ENCODE measurements around the gene P2RY11. TPM values are rescaled to one million over a fixed set of nuclear protein-coding genes. Genes with fewer than 3 reads are reported as not detected.

Gene P2RY11
- total RNA-seq, 1 donor from 2014 or later = 19.3 TPM

- Mint-ChIP-seq H3K4me3 (ENCODE audit: unreplicated experiment) (no peak overlapping the region), H3K27me3 (ENCODE audit: low read depth, unreplicated experiment) (peaks cover 38% of the 10 kb centered on the region), H3K9me3 (ENCODE audit: unreplicated experiment) (peaks cover 1% of the 10 kb centered on the region), H3K36me3 (ENCODE audit: low read depth, unreplicated experiment) (peaks cover 5% of the 10 kb centered on the region), H3K27ac (ENCODE audit: unreplicated experiment) (no peak overlapping the region), H3K4me1 (ENCODE audit: low read depth, unreplicated experiment) (no peaks in the 10 kb centered on the region)
- Histone ChIP-seq H3K9me3 (ENCODE audit: insufficient read depth, low read depth, low read length) (no peaks in the 10 kb centered on the region), H3K27ac (ENCODE audit: low read depth, low read length) (no peak overlapping the region), H4K20me1 (ENCODE audit: insufficient read depth, low read length) (no peaks in the 10 kb centered on the region), H3K36me3 (ENCODE audit: insufficient read depth, low read length) (no peaks in the 10 kb centered on the region), H3K79me2 (ENCODE audit: insufficient read depth, low read length) (no peaks in the 10 kb centered on the region), H3K4me3 (ENCODE audit: insufficient read depth, low read depth, low read length) (no peak overlapping the region), H3K4me2 (ENCODE audit: low read length) (no peak overlapping the region), H2AFZ (ENCODE audit: low read depth, low read length) (no peak overlapping the region), H3K27me3 (ENCODE audit: insufficient read depth, low read length) (no peaks in the 10 kb centered on the region), H3K9ac (ENCODE audit: low read length) (no peak overlapping the region), H3K4me1 (ENCODE audit: insufficient read depth, low read length) (no peaks in the 10 kb centered on the region)
- FAIRE-seq (no peak), DNase-seq (ENCODE audit: low read depth) (no peak)
- TF ChIP-seq EZH2 (IDR thresholded peaks at IDR 0.05; ENCODE audit: insufficient read depth, low read length) (no peak), CTCF (IDR thresholded peaks at IDR 0.05; ENCODE audit: insufficient read depth, low read depth, low read length) (no peak)
These were observed 27.6 kb upstream of the P2RY11 start for GRCh38 chr19:10083911-10084310.

- H3K9me3 ChIP-seq (ENCODE audit: insufficient read depth, low read depth, low read length) = no peaks in the 10 kb centered on the region
- DNase-seq (ENCODE audit: low read depth) = no peak
- H3K27ac ChIP-seq (ENCODE audit: low read depth, low read length) = no peak overlapping the region
- H3K36me3 Mint-ChIP-seq (ENCODE audit: low read depth, unreplicated experiment) = peaks cover 10% of the 10 kb centered on the region
- TF ChIP-seq EZH2 (IDR thresholded peaks at IDR 0.05; ENCODE audit: insufficient read depth, low read length) (no peak), CTCF (IDR thresholded peaks at IDR 0.05; ENCODE audit: insufficient read depth, low read depth, low read length) (no peak)
- no peak for FAIRE-seq
- peak overlapping the region; percentile 85 for H3K4me3 Mint-ChIP-seq (ENCODE audit: unreplicated experiment)
- H3K9ac ChIP-seq (ENCODE audit: low read length) = no peak overlapping the region
- H3K79me2 ChIP-seq (ENCODE audit: insufficient read depth, low read length) = no peaks in the 10 kb centered on the region
- H3K4me3 ChIP-seq (ENCODE audit: insufficient read depth, low read depth, low read length) = no peak overlapping the region
- no peaks in the 10 kb centered on the region for H3K4me1 ChIP-seq (ENCODE audit: insufficient read depth, low read length)
- H4K20me1 ChIP-seq (ENCODE audit: insufficient read depth, low read length) = no peaks in the 10 kb centered on the region
- no peak overlapping the region for H2AFZ ChIP-seq (ENCODE audit: low read depth, low read length)
- no peak overlapping the region for H3K4me2 ChIP-seq (ENCODE audit: low read length)
- peaks cover 31% of the 10 kb centered on the region for H3K27me3 Mint-ChIP-seq (ENCODE audit: low read depth, unreplicated experiment)
- H3K27me3 ChIP-seq (ENCODE audit: insufficient read depth, low read length) = no peaks in the 10 kb centered on the region
- H3K27ac Mint-ChIP-seq (ENCODE audit: unreplicated experiment) = no peak overlapping the region
- no peaks in the 10 kb centered on the region for H3K36me3 ChIP-seq (ENCODE audit: insufficient read depth, low read length)
- H3K4me1 Mint-ChIP-seq (ENCODE audit: low read depth, unreplicated experiment) = no peaks in the 10 kb centered on the region
- peaks cover 1% of the 10 kb centered on the region for H3K9me3 Mint-ChIP-seq (ENCODE audit: unreplicated experiment)
These were observed 26.7 kb upstream of the P2RY11 start for GRCh38 chr19:10084803-10085202.

- Histone ChIP-seq H3K4me1 (ENCODE audit: insufficient read depth, low read length) (no peaks in the 10 kb centered on the region), H3K4me3 (ENCODE audit: insufficient read depth, low read depth, low read length) (peak within 1 kb of the TSS; percentile 81), H3K36me3 (ENCODE audit: insufficient read depth, low read length) (no peaks in the 10 kb centered on the region), H3K79me2 (ENCODE audit: insufficient read depth, low read length) (no peaks in the 10 kb centered on the region), H3K27ac (ENCODE audit: low read depth, low read length) (no peak within 1 kb of the TSS), H4K20me1 (ENCODE audit: insufficient read depth, low read length) (no peaks in the 10 kb centered on the region), H3K9ac (ENCODE audit: low read length) (peak within 1 kb of the TSS; percentile 78), H3K4me2 (ENCODE audit: low read length) (peak within 1 kb of the TSS; percentile 88), H2AFZ (ENCODE audit: low read depth, low read length) (peak within 1 kb of the TSS; percentile 85), H3K27me3 (ENCODE audit: insufficient read depth, low read length) (no peaks in the 10 kb centered on the region), H3K9me3 (ENCODE audit: insufficient read depth, low read depth, low read length) (no peaks in the 10 kb centered on the region)
- Mint-ChIP-seq H3K36me3 (ENCODE audit: low read depth, unreplicated experiment) (peaks cover 17% of the 10 kb centered on the region), H3K4me3 (ENCODE audit: unreplicated experiment) (peak within 1 kb of the TSS; percentile 89), H3K9me3 (ENCODE audit: unreplicated experiment) (peaks cover 1% of the 10 kb centered on the region), H3K4me1 (ENCODE audit: low read depth, unreplicated experiment) (no peaks in the 10 kb centered on the region), H3K27me3 (ENCODE audit: low read depth, unreplicated experiment) (peaks cover 24% of the 10 kb centered on the region), H3K27ac (ENCODE audit: unreplicated experiment) (peak within 1 kb of the TSS; percentile 78)
- DNase-seq (ENCODE audit: low read depth) (peak; percentile 18), FAIRE-seq (no peak)
- TF ChIP-seq CTCF (IDR thresholded peaks at IDR 0.05; ENCODE audit: insufficient read depth, low read depth, low read length) (no peak), EZH2 (IDR thresholded peaks at IDR 0.05; ENCODE audit: insufficient read depth, low read length) (no peak)
These were observed 25.6 kb upstream of the P2RY11 start, which contains the start of gene SHFL for GRCh38 chr19:10085641-10086590. Gene SHFL, plus strand, starts transcription at chr19:10086317. Its CDS starts 111 bp downstream, at chr19:10086428.

All from astrocyte (in vitro differentiated cells and primary cell).